HG03196 (cell line): Measurements from ENCODE around the gene PEA15.

Source experiments
- ATAC-seq: cut with Tn5 transposase; IDR thresholded peaks from one replicate; pipeline ENCODE4 v1.9.1; 2021; ENCODE audit not compliant: unreplicated experiment

PEA15 gene

GRCh38 chr1:160178731-160179130 is 26.5 kb upstream of the PEA15 start:
- ATAC-seq: no peak

GRCh38 chr1:160179336-160179735 is 25.8 kb upstream of the PEA15 start:
- ATAC-seq: no peak

DNA sequence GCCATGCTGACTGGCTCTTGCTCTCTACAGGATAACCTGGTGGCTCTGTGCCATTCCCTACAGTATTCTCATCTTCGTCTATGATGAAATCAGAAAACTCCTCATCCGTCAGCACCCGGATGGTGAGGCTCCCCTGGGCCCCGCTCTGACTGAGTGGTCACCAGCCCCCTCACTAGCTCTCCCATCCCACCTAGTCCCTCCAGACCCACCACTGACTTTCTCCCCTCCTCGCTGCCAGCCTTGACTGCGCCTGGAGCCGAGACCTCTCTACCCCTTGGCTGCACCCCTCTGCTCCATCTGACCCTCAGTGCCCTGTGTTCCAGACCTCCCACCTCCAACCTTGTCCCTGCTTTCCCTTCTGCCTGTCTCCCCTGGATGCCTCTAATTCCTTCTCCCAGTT is 18.9 kb upstream of the PEA15 start:
- no peak for ATAC-seq

- no peak for ATAC-seq
These were observed 18.5 kb upstream of the PEA15 start for GRCh38 chr1:160186729-160187128.

DNA sequence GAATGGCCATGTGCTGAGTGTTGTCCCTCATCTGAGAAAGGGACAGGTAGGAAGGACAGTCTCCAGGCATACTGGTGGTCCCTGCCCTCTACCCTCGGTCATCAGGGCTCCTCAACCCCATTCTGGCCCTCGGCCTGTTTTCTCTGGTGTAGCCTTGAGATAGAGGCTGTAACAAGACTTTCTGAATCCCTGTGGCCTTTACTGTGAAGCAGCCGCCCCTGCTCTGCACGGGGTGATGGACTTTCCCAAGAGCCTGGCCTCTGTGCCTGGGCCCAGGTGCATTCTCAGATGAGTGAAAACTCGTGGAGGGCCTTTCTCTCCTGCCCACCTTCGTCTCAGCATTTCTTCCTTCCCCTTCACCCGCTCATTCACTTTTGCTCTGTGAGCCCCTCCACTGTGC is 17.8 kb upstream of the PEA15 start:
- no peak for ATAC-seq

DNA sequence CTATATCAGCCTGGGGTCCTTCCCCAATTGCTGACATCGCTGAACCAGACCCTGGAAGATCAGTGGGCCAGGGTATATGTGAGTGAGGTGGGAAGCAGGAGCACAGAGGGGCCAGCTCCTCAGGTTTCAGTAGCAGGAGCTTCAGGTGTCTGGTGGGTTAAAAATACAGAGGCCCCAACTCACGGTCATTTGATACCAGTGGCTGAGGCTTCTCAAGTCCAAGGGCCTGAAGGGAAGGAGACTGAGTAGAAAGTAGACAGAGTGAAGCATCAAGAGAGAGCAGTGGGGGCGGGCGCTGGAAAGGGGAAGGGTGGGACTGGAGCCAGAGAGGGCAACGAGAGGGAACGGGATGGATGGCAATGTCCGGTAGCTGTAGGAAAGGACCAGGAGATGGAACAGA is 16.8 kb upstream of the PEA15 start:
- no peak for ATAC-seq

DNA sequence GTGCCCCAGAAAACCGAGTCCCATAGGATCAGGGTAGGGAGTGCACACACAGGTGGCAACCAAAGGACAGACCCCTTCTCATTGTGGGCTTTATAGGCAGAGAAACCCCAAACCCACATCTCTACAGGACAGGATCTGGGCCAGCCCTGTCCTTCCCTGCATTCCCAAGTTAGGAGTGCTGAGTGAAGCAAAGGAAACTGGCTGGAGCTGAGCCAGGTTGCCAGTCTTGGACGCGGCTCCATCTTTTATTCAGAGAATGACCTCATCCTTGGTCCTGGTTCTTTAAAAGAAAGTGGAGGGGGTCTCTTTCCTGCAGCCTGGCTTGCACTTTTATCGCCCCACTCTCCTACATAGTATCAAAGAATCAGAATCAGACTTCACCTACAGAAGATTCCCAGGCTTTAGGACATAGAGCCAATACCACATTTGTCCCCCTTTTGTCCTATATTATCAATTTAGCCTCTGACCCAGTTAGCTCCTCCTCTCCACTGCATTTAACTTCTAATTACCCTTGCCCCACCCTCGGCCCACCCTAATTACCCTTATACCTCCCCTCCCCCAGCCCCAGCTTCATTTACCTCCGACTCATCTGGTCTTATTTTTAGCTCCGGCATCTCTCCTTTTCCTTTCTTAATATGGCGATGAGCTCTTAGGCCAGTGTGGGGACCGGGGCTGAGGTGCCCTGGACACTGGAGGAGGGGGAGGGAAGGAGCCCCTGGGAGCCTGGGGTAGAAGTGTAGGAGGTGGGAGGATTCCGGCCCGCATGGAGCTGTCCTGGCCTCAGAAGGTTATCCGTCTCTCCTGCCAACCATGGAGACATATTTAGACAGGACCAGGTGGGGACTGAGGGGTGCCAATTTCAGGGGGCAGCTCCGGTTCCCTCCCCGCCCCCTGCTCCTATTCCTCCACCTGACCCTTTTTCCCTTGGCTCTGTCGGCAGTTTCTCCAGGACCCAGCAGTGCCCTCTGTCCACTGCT is 15.2 kb upstream of the PEA15 start, which contains the start of gene CASQ1:
Gene CASQ1 (plus strand): TSS at position 927 of the 977 bp plus-strand sequence. CDS start 177 bp downstream, outside the sequence.
- ATAC-seq: no peak

DNA sequence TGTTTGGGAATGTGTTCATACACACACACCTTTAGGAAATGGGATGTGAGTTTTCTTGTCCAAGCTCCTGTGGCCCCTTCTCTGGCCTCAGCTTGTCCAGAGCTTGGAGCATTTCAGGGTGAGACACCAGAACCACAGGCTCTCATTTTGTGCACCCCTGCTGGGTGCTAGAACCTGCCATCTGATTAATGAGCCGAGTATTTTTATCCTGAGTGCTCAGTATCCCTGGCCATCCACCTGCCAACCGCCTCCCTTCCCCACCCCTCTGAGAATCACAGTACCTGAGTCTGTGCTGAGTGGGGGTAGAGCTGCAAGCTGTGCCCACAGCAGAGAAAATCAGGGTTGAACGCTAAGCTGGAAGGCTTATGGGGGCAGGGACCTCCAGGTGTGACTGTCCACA is 13.4 kb upstream of the PEA15 start:
- no peak for ATAC-seq

GRCh38 chr1:160192234-160192633 is 12.9 kb upstream of the PEA15 start:
- ATAC-seq: no peak

DNA sequence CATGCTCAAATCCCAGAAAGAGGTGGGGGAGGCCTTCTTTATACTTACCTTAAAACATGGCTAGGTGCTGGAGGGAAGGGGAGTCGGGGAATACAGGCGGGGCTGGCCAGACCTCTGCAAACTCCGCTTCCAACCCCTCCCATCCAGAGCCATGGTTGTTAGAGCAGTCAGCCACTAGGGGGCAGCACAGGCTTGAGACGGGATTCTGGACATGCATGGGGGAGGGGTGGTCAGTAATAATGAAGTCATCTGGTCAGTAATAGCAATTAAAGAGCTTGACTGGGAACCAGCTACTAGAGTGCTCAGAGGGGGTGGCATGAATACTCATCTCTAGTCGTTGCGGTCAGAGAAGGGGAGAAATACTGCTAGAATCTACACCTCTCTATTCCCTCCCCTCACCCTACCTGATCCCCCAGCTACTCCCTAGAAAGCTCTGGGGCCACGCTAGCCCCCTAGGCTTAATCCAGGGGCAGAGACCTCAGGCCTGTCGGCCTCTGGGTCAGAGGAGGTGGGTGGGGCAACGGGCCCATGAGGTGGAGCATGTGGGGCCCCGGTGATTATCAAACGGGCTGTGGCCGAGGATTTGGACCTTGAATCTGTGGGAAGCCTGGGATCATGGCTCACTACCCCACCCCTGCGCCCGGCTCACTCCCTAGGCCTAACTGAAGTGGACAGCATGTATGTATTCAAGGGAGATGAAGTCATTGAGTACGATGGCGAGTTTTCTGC is 11.9 kb upstream of the PEA15 start:
- ATAC-seq: no peak

- ATAC-seq: no peak
These were observed 11.1 kb upstream of the PEA15 start for GRCh38 chr1:160193832-160194736.

DNA sequence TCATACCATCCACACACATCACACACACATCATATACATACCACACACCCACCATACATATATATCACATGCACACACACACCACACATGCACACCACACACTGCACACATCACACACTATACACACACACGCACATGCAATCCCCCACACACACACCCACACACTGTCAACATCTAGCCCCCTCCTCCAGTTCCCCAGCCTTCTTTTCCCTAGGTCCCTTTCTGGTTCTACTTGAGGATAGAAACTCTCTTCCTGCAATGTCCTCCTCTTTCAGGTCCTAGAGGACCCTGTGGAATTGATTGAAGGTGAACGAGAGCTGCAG is 10.5 kb upstream of the PEA15 start:
- no peak for ATAC-seq

DNA sequence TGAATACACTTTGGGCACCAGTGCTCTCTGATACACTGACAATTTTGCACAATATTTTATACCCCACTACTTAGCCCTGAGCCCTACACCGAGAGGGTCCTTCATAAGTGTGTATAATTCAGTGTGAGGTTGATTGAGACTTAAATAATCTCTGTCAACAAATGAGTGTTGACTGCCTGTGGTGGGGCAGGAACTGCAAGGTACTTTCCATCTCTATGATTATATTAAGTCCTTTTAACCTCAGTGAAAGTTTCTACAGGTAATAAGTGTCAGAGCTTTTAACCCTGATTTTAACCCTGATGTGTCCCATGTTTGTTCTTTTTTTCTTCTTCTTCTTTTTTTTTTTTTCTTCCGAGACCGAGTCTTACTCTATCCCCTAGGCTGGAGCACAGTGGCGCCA is 9.0 kb upstream of the PEA15 start:
- ATAC-seq: no peak

GRCh38 chr1:160197231-160197630 is 8.0 kb upstream of the PEA15 start:
- ATAC-seq: no peak

DNA sequence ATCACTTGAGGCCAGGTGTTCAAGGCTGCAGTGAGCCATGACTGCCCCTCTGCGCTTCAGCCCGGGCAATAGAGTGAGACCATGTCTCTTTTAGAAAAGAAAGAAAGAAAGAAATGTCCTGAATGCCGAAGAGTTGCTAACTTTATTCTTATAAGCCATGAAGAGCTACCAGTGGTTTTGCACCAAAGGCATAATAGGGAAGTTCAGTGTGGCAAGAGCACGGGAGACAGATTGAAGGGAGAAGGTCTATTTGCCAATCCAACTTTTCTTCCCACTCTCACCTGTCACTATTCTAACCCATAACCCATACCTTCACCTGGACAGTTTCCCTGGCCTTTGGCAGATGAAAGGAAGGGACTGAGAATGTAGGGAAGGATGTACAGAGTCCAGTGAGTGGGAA is 4.4 kb upstream of the PEA15 start:
- no peak for ATAC-seq

DNA sequence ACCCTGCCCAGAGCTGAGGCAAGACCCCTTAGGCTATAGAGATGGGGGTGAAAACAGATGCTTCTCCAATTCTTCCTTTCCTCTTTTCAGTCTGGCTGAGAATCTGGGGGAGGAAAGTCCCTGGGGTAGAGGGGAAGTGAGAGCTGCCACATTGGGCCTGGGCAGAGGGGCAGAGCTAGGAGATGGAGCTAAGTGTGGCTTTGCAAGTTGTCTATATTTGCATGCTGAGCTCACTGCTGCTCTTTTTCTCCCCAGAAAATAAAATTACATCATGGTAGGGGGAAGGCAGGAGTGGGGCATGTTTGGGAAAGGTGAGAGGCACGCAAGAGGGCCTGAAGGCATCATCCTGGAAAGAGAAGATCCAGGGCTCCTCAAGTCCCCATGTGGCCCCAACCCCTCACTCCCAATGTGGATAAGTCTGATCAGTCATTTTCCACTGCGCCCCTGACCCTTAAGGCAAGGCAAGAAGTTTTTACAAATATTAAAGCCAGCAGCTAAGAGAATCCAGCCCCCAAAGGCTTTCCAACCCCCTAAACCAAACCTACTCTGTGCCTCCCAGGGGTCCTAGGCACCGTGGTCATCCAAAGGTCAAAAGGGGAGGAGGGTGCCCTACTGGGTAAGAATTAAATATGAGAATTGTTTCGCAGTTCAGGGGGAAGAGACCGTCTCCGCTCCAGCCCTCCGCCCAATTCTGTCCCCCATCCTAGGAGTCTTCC is 500 bp upstream of the PEA15 start:
- ATAC-seq: peak; percentile 65

DNA sequence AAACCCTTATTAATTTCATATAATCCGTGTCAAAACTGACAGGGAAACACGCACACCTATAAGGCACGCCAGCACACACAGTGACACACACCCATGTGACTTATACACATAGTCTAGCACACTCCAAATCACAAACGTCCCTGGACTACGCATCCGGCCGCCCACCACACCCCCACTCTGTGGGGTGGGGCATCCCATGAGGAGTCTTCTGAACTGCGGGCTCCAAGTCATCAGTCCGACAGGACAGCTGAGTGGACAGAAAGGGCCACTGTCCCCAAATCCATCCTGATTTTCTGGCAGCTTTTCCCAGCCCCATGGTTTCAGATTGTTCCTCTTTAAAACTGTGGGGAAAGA is 829 bp downstream of the PEA15 start:
- ATAC-seq: peak; percentile 32

GRCh38 chr1:160206421-160207117 is 1.4 kb downstream of the PEA15 start:
- ATAC-seq: no peak

DNA sequence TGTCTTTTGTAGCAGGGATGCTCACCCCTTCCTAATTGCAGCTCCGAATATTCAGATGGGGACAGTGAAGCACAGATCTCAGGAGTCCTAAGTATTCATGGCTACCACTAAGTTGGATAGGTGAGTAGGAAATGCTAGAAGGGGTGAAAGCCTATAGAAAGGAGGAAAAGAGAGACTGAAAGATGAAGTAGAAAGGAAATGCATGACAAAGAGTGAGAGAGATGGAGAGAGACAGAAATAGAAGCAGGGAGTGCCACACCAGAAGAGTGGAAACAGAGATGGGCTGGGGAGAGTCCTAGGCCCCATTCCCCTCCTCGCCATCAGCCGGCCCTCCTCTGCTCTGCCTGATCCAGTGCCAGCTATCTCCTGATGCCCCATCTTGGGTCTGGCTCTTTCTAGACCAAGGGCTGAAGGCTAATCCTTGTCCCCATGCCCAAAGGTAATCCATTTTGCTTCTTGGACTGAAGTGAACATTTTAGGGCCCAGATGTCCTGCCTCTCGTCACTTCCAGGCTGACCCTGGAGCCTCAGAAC is 2.0 kb downstream of the PEA15 start:
- ATAC-seq: no peak
